ENCODE data around the gene BCL11A. TPM values are rescaled to one million over a fixed set of nuclear protein-coding genes. Genes with fewer than 3 reads are reported as not detected.

The BCL11A gene
- polyA plus RNA-seq, 3 donors = 8.7 to 15.6 (median 11.1) TPM

DNA sequence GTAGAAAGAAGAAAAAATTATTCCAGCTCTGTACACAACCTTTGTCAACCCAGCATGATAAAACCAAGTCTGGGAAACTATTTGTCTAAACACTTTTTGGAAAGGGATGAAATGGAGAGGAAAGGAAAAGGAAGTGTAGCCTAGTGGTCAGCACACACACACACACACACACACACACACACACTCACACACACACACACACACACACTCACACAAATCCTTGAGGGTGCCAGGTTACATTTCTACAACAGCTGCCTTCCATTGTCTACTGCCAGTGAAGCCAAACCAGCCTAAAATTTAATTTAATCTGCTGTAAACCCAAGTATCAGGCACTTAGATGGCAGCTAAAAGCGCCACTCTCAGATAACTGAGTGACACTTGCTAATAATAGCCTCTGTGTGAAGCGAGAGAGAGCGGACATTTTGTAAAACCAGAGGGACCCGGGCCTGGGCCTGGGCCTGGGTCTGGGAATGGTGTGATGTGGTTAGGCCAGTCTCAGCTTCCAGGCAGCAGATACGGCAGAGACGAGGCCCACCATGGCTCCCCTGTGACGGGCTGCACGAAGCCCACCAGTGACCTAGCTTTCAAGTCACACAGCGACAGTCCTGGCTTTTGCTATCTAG is 32.4 kb downstream of the BCL11A start:
- Histone ChIP-seq H2AFZ (ENCODE audit: insufficient read depth, low read depth, low read length, poor library complexity, severe bottlenecking) (no peak overlapping the region), H3K9ac (ENCODE audit: insufficient read depth, low read length, poor library complexity, severe bottlenecking) (no peak overlapping the region), H3K36me3 (replicated peaks in 1 of 2; ENCODE audit: control insufficient read depth in 1 of 2, insufficient read depth in 2 of 2, low read length in 2 of 2) (peaks cover 4 to 21% of the 10 kb centered on the region in 2 donors), H3K4me1 (ENCODE audit: control insufficient read depth in 1 of 2, insufficient read depth in 2 of 2, low read length in 2 of 2) (peaks cover 34 to 40% of the 10 kb centered on the region in 2 donors), H3K27ac (ENCODE audit: low read depth in 1 of 2, low read length in 2 of 2) (no peak overlapping the region), H3K27me3 (ENCODE audit: control insufficient read depth in 2 of 2, insufficient read depth in 2 of 2, low read length in 2 of 2) (no peaks in the 10 kb centered on the region), H3K79me2 (ENCODE audit: insufficient read depth, low read length) (peaks cover 93% of the 10 kb centered on the region), H4K20me1 (ENCODE audit: insufficient read depth, low read length) (peaks cover 4% of the 10 kb centered on the region), H3K4me3 (replicated peaks in 1 of 3; ENCODE audit: low read depth in 2 of 3, low read length in 3 of 3) (no peak overlapping the region), H3K9me3 (replicated peaks in 1 of 2; ENCODE audit: control insufficient read depth in 1 of 2, insufficient read depth in 1 of 2, low read length in 2 of 2) (no peaks in the 10 kb centered on the region), H3K4me2 (replicated peaks; ENCODE audit: extremely low read depth, low read length, poor library complexity, severe bottlenecking) (no peak overlapping the region)
- Mint-ChIP-seq H3K27ac (peak overlapping the region in 2 of 7 donors; percentile 4 to 56), H3K36me3 (peaks cover 28 to 46% of the 10 kb centered on the region in 2 donors), H3K4me3 (no peak overlapping the region), H3K4me1 (peaks cover 59% of the 10 kb centered on the region), H3K27me3 (ENCODE audit: low read depth in 3 of 3) (no peaks in the 10 kb centered on the region), H3K9me3 (peaks cover 0 to 3% (median 0%) of the 10 kb centered on the region in 7 donors)
- no peak for DNase-seq
- WGBS (ENCODE audit: insufficient coverage) = 93% methylated on average over 9 of the region's 9 CpGs
- intact Hi-C loops (cut with micrococcal nuclease) = no loop called here
- TF ChIP-seq, protein P1, sequence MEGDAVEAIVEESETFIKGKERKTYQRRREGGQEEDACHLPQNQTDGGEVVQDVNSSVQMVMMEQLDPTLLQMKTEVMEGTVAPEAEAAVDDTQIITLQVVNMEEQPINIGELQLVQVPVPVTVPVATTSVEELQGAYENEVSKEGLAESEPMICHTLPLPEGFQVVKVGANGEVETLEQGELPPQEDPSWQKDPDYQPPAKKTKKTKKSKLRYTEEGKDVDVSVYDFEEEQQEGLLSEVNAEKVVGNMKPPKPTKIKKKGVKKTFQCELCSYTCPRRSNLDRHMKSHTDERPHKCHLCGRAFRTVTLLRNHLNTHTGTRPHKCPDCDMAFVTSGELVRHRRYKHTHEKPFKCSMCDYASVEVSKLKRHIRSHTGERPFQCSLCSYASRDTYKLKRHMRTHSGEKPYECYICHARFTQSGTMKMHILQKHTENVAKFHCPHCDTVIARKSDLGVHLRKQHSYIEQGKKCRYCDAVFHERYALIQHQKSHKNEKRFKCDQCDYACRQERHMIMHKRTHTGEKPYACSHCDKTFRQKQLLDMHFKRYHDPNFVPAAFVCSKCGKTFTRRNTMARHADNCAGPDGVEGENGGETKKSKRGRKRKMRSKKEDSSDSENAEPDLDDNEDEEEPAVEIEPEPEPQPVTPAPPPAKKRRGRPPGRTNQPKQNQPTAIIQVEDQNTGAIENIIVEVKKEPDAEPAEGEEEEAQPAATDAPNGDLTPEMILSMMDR (IDR thresholded peaks at IDR 0.05) = no peak

GRCh38 chr2:60520151-60520876 is 33.1 kb downstream of the BCL11A start:
- H3K4me3 ChIP-seq (replicated peaks in 1 of 3; ENCODE audit: low read depth in 2 of 3, low read length in 3 of 3) = no peak overlapping the region
- Mint-ChIP-seq H3K4me3 (no peak overlapping the region), H3K4me1 (peaks cover 59% of the 10 kb centered on the region), H3K9me3 (peaks cover 0 to 3% (median 0%) of the 10 kb centered on the region in 7 donors), H3K36me3 (peaks cover 28 to 47% of the 10 kb centered on the region in 2 donors), H3K27ac (peak overlapping the region in 2 of 7 donors; percentile 10 to 56), H3K27me3 (ENCODE audit: low read depth in 3 of 3) (no peaks in the 10 kb centered on the region)
- TF ChIP-seq, protein P1 (IDR thresholded peaks at IDR 0.05) = no peak
- H4K20me1 ChIP-seq (ENCODE audit: insufficient read depth, low read length) = peaks cover 4% of the 10 kb centered on the region
- H3K27ac ChIP-seq (ENCODE audit: low read depth in 1 of 2, low read length in 2 of 2) = no peak overlapping the region
- no peaks in the 10 kb centered on the region for H3K9me3 ChIP-seq (replicated peaks in 1 of 2; ENCODE audit: control insufficient read depth in 1 of 2, insufficient read depth in 1 of 2, low read length in 2 of 2)
- H3K36me3 ChIP-seq (replicated peaks in 1 of 2; ENCODE audit: control insufficient read depth in 1 of 2, insufficient read depth in 2 of 2, low read length in 2 of 2) = peaks cover 4 to 21% of the 10 kb centered on the region in 2 donors
- H3K27me3 ChIP-seq (ENCODE audit: control insufficient read depth in 2 of 2, insufficient read depth in 2 of 2, low read length in 2 of 2) = no peaks in the 10 kb centered on the region
- 80% methylated on average over 1 of the region's 8 CpGs for WGBS (ENCODE audit: insufficient coverage)
- no peak overlapping the region for H2AFZ ChIP-seq (ENCODE audit: insufficient read depth, low read depth, low read length, poor library complexity, severe bottlenecking)
- peaks cover 34 to 41% of the 10 kb centered on the region in 2 donors for H3K4me1 ChIP-seq (ENCODE audit: control insufficient read depth in 1 of 2, insufficient read depth in 2 of 2, low read length in 2 of 2)
- intact Hi-C loops (cut with micrococcal nuclease) = no loop called here
- DNase-seq = no peak
- no peak overlapping the region for H3K9ac ChIP-seq (ENCODE audit: insufficient read depth, low read length, poor library complexity, severe bottlenecking)
- peaks cover 88% of the 10 kb centered on the region for H3K79me2 ChIP-seq (ENCODE audit: insufficient read depth, low read length)
- no peak overlapping the region for H3K4me2 ChIP-seq (replicated peaks; ENCODE audit: extremely low read depth, low read length, poor library complexity, severe bottlenecking)
